H9 (cell line): Measurements from ENCODE around the gene IFI44L. TPM values are rescaled to one million over a fixed set of nuclear protein-coding genes. Genes with fewer than 3 reads are reported as not detected.

Source experiments
- DNase-seq: peaks from one replicate; pipeline ENCODE4 v3.0.0-alpha.2; 2017
- H2AFZ ChIP-seq: one replicate; pipeline ENCODE4 v1.6.1; 2013; ENCODE audit warnings: mild to moderate bottlenecking, low read length, control low read depth, moderate library complexity
- H2AK5ac ChIP-seq: 2 replicates; pipeline ENCODE4 v1.6.1; 2013; ENCODE audit warnings: low read length, control low read depth, mixed read lengths; ENCODE audit not compliant: insufficient read length
- H2BK120ac ChIP-seq: one replicate; pipeline ENCODE4 v1.6.1; 2013; ENCODE audit warnings: low read depth, mild to moderate bottlenecking, low read length, control low read depth, inconsistent platforms; ENCODE audit not compliant: poor library complexity, severe bottlenecking
- H2BK12ac ChIP-seq: 2 replicates; pipeline ENCODE4 v1.6.1; 2013; ENCODE audit warnings: low read length, control low read depth, mixed read lengths, low read depth; ENCODE audit not compliant: insufficient read length
- H2BK15ac ChIP-seq: 2 replicates; pipeline ENCODE4 v1.6.1; 2013; ENCODE audit warnings: low read depth, low read length, control low read depth
- H2BK20ac ChIP-seq: one replicate; pipeline ENCODE4 v1.6.1; 2013; ENCODE audit warnings: low read depth, mild to moderate bottlenecking, low read length, control low read depth, inconsistent platforms; ENCODE audit not compliant: poor library complexity, severe bottlenecking
- H2BK5ac ChIP-seq: 2 replicates; pipeline ENCODE4 v1.6.1; 2013; ENCODE audit warnings: low read length, control low read depth, mixed read lengths; ENCODE audit not compliant: insufficient read length
- H3K14ac ChIP-seq: 2 replicates; pipeline ENCODE4 v1.6.1; 2013; ENCODE audit warnings: low read length, control low read depth; ENCODE audit not compliant: insufficient read depth
- H3K18ac ChIP-seq: 2 replicates; pipeline ENCODE4 v1.6.1; 2013; ENCODE audit warnings: low read depth, mild to moderate bottlenecking, mixed read lengths, low read length, control low read depth; ENCODE audit not compliant: insufficient read length
- H3K23ac ChIP-seq: 2 replicates; pipeline ENCODE4 v1.6.1; 2013; ENCODE audit warnings: low read length, control low read depth, mixed read lengths, low read depth; ENCODE audit not compliant: insufficient read length
- H3K23me2 ChIP-seq: 2 replicates; pipeline ENCODE4 v1.6.1; 2013; ENCODE audit warnings: low read depth, mild to moderate bottlenecking, mixed read lengths, low read length, control low read depth; ENCODE audit not compliant: insufficient read length, poor library complexity, severe bottlenecking
- H3K27ac ChIP-seq: 2 replicates; pipeline ENCODE4 v1.5.1; 2013; ENCODE audit warnings: low read length, control low read depth, mixed read lengths, low read depth; ENCODE audit not compliant: insufficient read length
- H3K27me3 ChIP-seq: 2 replicates; pipeline ENCODE4 v1.6.1; 2013; ENCODE audit warnings: low read length, control low read depth, inconsistent platforms; ENCODE audit not compliant: insufficient read depth
- H3K4ac ChIP-seq: 2 replicates; pipeline ENCODE4 v1.6.1; 2013; ENCODE audit warnings: low read depth, mild to moderate bottlenecking, control low read depth, inconsistent platforms, low read length, moderate library complexity
- H3K4me1 ChIP-seq: 2 replicates; pipeline ENCODE4 v1.6.1; 2013; ENCODE audit warnings: low read length, control low read depth, inconsistent platforms; ENCODE audit not compliant: insufficient read depth
- H3K4me2 ChIP-seq: 2 replicates; pipeline ENCODE4 v1.6.1; 2013; ENCODE audit warnings: low read length, control low read depth, mixed read lengths; ENCODE audit not compliant: insufficient read length, insufficient read depth
- H3K56ac ChIP-seq: 2 replicates; pipeline ENCODE4 v1.6.1; 2013; ENCODE audit warnings: low read depth, mild to moderate bottlenecking, mixed read lengths, low read length, control low read depth; ENCODE audit not compliant: insufficient read length
- H3K79me1 ChIP-seq: 2 replicates; pipeline ENCODE4 v1.6.1; 2013; ENCODE audit warnings: low read depth, mild to moderate bottlenecking, moderate library complexity, low read length, control low read depth, inconsistent platforms; ENCODE audit not compliant: insufficient read depth, poor library complexity, severe bottlenecking
- H3K79me2 ChIP-seq: 2 replicates; pipeline ENCODE4 v1.6.1; 2013; ENCODE audit warnings: low read length, control low read depth, inconsistent platforms; ENCODE audit not compliant: insufficient read depth
- H3K9ac ChIP-seq: 2 replicates; pipeline ENCODE4 v1.6.1; 2013; ENCODE audit warnings: low read length, control low read depth, mixed read lengths; ENCODE audit not compliant: insufficient read length; ENCODE audit errors: extremely low read depth
- H3K9me3 ChIP-seq: one replicate; pipeline ENCODE4 v1.6.1; 2013; ENCODE audit warnings: low read depth, low read length, inconsistent platforms; ENCODE audit not compliant: control insufficient read depth
- H3T11ph ChIP-seq: one replicate; pipeline ENCODE4 v1.6.1; 2013; ENCODE audit warnings: mild to moderate bottlenecking, low read length, control low read depth, inconsistent platforms
- H4K20me1 ChIP-seq: one replicate; pipeline ENCODE4 v1.6.1; 2013; ENCODE audit not compliant: control insufficient read depth, insufficient read length, insufficient read depth
- H4K5ac ChIP-seq: 2 replicates; pipeline ENCODE4 v1.6.1; 2013; ENCODE audit warnings: low read depth, mild to moderate bottlenecking, mixed read lengths, low read length, control low read depth; ENCODE audit not compliant: insufficient read length
- H4K8ac ChIP-seq: replicated peaks from 2 replicates; pipeline ENCODE4 v1.6.1; 2013; ENCODE audit warnings: low read length, control low read depth, mixed read lengths, low read depth; ENCODE audit not compliant: insufficient read length
- H4K91ac ChIP-seq: 2 replicates; pipeline ENCODE4 v1.6.1; 2013; ENCODE audit warnings: low read depth, mild to moderate bottlenecking, moderate library complexity, mixed read lengths, low read length, control low read depth; ENCODE audit not compliant: insufficient read length
- H3K27ac Mint-ChIP-seq, 3 experiments: 2 replicates in 2 of 3; 3 replicates in 1 of 3; pipeline ENCODE4 v1.8.0; 2020 to 2021; ENCODE audit warnings: mixed read lengths in 3 of 3, mild to moderate bottlenecking in 1 of 3, moderate library complexity in 1 of 3
- H3K27me3 Mint-ChIP-seq: 2 replicates; pipeline ENCODE4 v1.8.0; 2021; ENCODE audit warnings: low read depth, mild to moderate bottlenecking, moderate library complexity, mixed read lengths
- H3K36me3 Mint-ChIP-seq, 3 experiments: 2 replicates in 2 of 3; 3 replicates in 1 of 3; pipeline ENCODE4 v1.8.0; 2020 to 2021; ENCODE audit warnings: low read depth in 3 of 3, mixed read lengths in 3 of 3; ENCODE audit not compliant: insufficient read depth in 1 of 3
- H3K4me1 Mint-ChIP-seq, 2 experiments: 2 replicates each; pipeline ENCODE4 v1.8.0; 2020; ENCODE audit warnings: mixed read lengths in 2 of 2
- H3K4me3 Mint-ChIP-seq, 2 experiments: 2 replicates in 1 of 2; 3 replicates in 1 of 2; pipeline ENCODE4 v1.8.0; 2020 to 2021; ENCODE audit warnings: mild to moderate bottlenecking in 2 of 2, mixed read lengths in 2 of 2, moderate library complexity in 1 of 2
- H3K9me3 Mint-ChIP-seq, 2 experiments: 2 replicates in 1 of 2; 3 replicates in 1 of 2; pipeline ENCODE4 v1.8.0; 2020; ENCODE audit warnings: mild to moderate bottlenecking in 2 of 2, mixed read lengths in 2 of 2, moderate library complexity in 1 of 2
- total RNA-seq: library from RNA; stranded (reverse); gene quantifications from 2 replicates; pipeline ENCODE4 v1.2.1, GENCODE V29; 2021
- TF ChIP-seq, protein P1 (sequence below): fragments of 200-600 bp; sonication (generic); conservative IDR thresholded peaks from 3 replicates; pipeline ENCODE4 v1.8.0; 2021; ENCODE audit warnings: antibody characterized with exemption, mild to moderate bottlenecking

IFI44L gene
- total RNA-seq, 1 experiment from 2014 or later: not detected

DNA sequence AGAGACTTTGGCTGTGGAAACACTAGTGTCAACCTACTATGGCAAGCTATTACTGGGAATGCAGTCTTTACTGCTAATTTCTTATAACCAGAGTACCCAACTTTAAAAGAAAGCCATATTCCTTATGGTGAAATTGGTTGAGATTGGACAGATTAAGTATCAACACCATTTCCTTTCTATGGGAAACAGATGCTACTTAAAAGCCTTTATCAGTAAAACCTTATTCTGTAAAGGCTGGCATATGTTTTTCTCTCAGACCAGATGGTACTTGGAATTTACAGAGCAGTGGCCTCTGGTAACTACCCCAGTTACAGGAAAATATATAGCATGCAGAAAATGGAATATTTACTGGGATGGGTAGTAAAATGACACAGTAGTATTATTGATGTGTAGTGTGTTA is 48.2 kb downstream of the IFI44L start:
- Histone ChIP-seq H3T11ph (no peak overlapping the region), H4K91ac (no peak overlapping the region), H3K4me1 (no peaks in the 10 kb centered on the region), H3K9ac (no peak overlapping the region), H3K79me1 (no peaks in the 10 kb centered on the region), H3K27ac (no peak overlapping the region), H2BK20ac (no peak overlapping the region), H4K20me1 (no peaks in the 10 kb centered on the region), H3K9me3 (no peaks in the 10 kb centered on the region), H2BK120ac (no peak overlapping the region), H2AK5ac (no peak overlapping the region), H3K4me2 (no peak overlapping the region), H2AFZ (no peak overlapping the region), H4K8ac (no peak overlapping the region), H3K23ac (no peak overlapping the region), H3K14ac (no peak overlapping the region), H2BK5ac (no peak overlapping the region), H3K23me2 (no peaks in the 10 kb centered on the region), H2BK12ac (no peak overlapping the region), H3K18ac (no peak overlapping the region), H4K5ac (no peak overlapping the region), H2BK15ac (no peak overlapping the region), H3K27me3 (no peaks in the 10 kb centered on the region), H3K4ac (no peak overlapping the region), H3K56ac (no peak overlapping the region), H3K79me2 (no peaks in the 10 kb centered on the region)
- Mint-ChIP-seq H3K4me3 (no peak overlapping the region), H3K27me3 (peaks cover 26% of the 10 kb centered on the region), H3K4me1 (no peaks in the 10 kb centered on the region), H3K27ac (no peak overlapping the region; a peak in 1 of 7 replicates), H3K9me3 (no peaks in the 10 kb centered on the region), H3K36me3 (no peaks in the 10 kb centered on the region)
- TF ChIP-seq, protein P1, sequence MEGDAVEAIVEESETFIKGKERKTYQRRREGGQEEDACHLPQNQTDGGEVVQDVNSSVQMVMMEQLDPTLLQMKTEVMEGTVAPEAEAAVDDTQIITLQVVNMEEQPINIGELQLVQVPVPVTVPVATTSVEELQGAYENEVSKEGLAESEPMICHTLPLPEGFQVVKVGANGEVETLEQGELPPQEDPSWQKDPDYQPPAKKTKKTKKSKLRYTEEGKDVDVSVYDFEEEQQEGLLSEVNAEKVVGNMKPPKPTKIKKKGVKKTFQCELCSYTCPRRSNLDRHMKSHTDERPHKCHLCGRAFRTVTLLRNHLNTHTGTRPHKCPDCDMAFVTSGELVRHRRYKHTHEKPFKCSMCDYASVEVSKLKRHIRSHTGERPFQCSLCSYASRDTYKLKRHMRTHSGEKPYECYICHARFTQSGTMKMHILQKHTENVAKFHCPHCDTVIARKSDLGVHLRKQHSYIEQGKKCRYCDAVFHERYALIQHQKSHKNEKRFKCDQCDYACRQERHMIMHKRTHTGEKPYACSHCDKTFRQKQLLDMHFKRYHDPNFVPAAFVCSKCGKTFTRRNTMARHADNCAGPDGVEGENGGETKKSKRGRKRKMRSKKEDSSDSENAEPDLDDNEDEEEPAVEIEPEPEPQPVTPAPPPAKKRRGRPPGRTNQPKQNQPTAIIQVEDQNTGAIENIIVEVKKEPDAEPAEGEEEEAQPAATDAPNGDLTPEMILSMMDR: no peak
- DNase-seq: no peak
